SU-DHL-6 (cell line): ENCODE measurements around the gene KERA.

Source experiments
- H2AFZ ChIP-seq: fragments of 200-600 bp; sonication (generic); 2 replicates; pipeline ENCODE4 v1.6.1; 2014; ENCODE audit warnings: low read depth, mild to moderate bottlenecking, moderate library complexity, mixed read lengths, antibody characterized with exemption, low read length; ENCODE audit not compliant: severe bottlenecking
- H3F3A ChIP-seq: fragments of 200-600 bp; shearing (Covaris generic); 2 replicates; pipeline ENCODE4 v1.6.0; 2016; ENCODE audit warnings: antibody characterized with exemption, mild to moderate bottlenecking; ENCODE audit not compliant: insufficient read depth
- H3K27ac ChIP-seq: fragments of 200-600 bp; sonication (generic); 2 replicates; pipeline ENCODE4 v1.5.1; 2016; ENCODE audit warnings: low read depth, mild to moderate bottlenecking, low read length, moderate library complexity, mixed read lengths
- H3K27me3 ChIP-seq: fragments of 200-600 bp; sonication (generic), shearing (Covaris generic); 2 replicates; pipeline ENCODE4 v1.6.0; 2014; ENCODE audit warnings: mild to moderate bottlenecking, low read length
- H3K36me3 ChIP-seq: fragments of 200-600 bp; sonication (generic); 2 replicates; pipeline ENCODE4 v1.6.1; 2014; ENCODE audit warnings: mild to moderate bottlenecking, low read length, mixed read lengths
- H3K4me2 ChIP-seq: fragments of 300-600, 200-600 bp; shearing (Covaris generic), sonication (generic); 2 replicates; pipeline ENCODE4 v1.6.0; 2014; ENCODE audit warnings: low read length, low read depth, mild to moderate bottlenecking; ENCODE audit not compliant: poor library complexity, severe bottlenecking
- H3K4me3 ChIP-seq: fragments of 200-600 bp; sonication (generic); 2 replicates; pipeline ENCODE4 v1.5.1; 2014; ENCODE audit warnings: antibody characterized with exemption, low read length, mild to moderate bottlenecking, mixed read lengths; ENCODE audit not compliant: insufficient read depth, poor library complexity, severe bottlenecking
- H3K79me2 ChIP-seq: fragments of 200-600 bp; sonication (generic); 2 replicates; pipeline ENCODE4 v1.6.1; 2014; ENCODE audit warnings: mild to moderate bottlenecking, low read length, moderate library complexity; ENCODE audit not compliant: insufficient read depth
- H3K9ac ChIP-seq: fragments of 200-600 bp; sonication (generic); 2 replicates; pipeline ENCODE4 v1.7.0; 2014; ENCODE audit warnings: mild to moderate bottlenecking, low read length
- H3K9me2 ChIP-seq: fragments of 200-600 bp; sonication (generic); replicated peaks from 2 replicates; pipeline ENCODE4 v1.6.1; 2014; ENCODE audit warnings: low read length; ENCODE audit not compliant: insufficient read depth
- H3K9me3 ChIP-seq: fragments of 200-600 bp; sonication (generic); 2 replicates; pipeline ENCODE4 v1.6.1; 2014; ENCODE audit warnings: low read length, mixed read lengths; ENCODE audit not compliant: insufficient read depth
- H4K20me1 ChIP-seq: fragments of 200-600 bp; sonication (generic); 2 replicates; pipeline ENCODE4 v1.6.1; 2014; ENCODE audit warnings: low read depth, mild to moderate bottlenecking, antibody characterized with exemption, low read length, moderate library complexity, mixed read lengths
- EZH2phosphoT487 ChIP-seq: fragments of 200-600 bp; sonication (generic), shearing (Covaris generic); conservative IDR thresholded peaks from 2 replicates; pipeline ENCODE4 v1.6.1; 2018; ENCODE audit warnings: mild to moderate bottlenecking, antibody characterized with exemption, low read length, moderate library complexity, mixed read lengths
- TF ChIP-seq, protein P1 (sequence below): fragments of 200-600 bp; sonication (generic); IDR thresholded peaks from one replicate; pipeline ENCODE4 v1.5.1; 2017; ENCODE audit warnings: antibody characterized with exemption, mild to moderate bottlenecking, low read length, moderate library complexity; ENCODE audit not compliant: insufficient read depth, poor library complexity, severe bottlenecking

KERA gene

DNA sequence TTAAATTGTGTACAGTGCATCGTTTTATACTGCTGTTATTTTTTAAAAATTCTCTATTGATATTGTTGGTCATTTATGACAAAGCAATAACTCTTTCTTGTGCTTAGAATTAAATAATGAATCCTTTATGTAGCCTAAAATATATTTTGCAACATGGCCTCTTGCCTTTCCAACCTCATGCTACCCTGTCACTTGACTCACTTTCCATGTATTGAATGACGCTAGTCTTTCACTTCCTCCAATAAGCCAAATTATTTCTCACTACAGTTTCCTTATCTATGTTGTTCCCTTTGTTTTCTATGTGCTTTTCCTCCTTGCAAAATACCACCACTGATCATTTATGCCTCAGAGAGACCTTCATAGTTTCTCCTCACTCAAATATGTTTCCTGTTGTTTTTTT lies 36.7 kb downstream of the KERA start:
- no peak overlapping the region for H3K27ac ChIP-seq
- H3K9me2 ChIP-seq, result no peaks in the 10 kb centered on the region
- no peaks in the 10 kb centered on the region for H3K36me3 ChIP-seq
- no peak overlapping the region for H3K4me2 ChIP-seq
- H3K27me3 ChIP-seq, result no peaks in the 10 kb centered on the region
- H3K79me2 ChIP-seq, result no peaks in the 10 kb centered on the region
- H2AFZ ChIP-seq, result no peak overlapping the region
- H3K4me3 ChIP-seq, result no peak overlapping the region
- H3F3A ChIP-seq, result no peaks in the 10 kb centered on the region
- no peak for TF ChIP-seq EZH2phosphoT487
- TF ChIP-seq, protein P1, sequence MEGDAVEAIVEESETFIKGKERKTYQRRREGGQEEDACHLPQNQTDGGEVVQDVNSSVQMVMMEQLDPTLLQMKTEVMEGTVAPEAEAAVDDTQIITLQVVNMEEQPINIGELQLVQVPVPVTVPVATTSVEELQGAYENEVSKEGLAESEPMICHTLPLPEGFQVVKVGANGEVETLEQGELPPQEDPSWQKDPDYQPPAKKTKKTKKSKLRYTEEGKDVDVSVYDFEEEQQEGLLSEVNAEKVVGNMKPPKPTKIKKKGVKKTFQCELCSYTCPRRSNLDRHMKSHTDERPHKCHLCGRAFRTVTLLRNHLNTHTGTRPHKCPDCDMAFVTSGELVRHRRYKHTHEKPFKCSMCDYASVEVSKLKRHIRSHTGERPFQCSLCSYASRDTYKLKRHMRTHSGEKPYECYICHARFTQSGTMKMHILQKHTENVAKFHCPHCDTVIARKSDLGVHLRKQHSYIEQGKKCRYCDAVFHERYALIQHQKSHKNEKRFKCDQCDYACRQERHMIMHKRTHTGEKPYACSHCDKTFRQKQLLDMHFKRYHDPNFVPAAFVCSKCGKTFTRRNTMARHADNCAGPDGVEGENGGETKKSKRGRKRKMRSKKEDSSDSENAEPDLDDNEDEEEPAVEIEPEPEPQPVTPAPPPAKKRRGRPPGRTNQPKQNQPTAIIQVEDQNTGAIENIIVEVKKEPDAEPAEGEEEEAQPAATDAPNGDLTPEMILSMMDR, result no peak
- H4K20me1 ChIP-seq, result no peaks in the 10 kb centered on the region
- no peak overlapping the region for H3K9ac ChIP-seq
- H3K9me3 ChIP-seq, result no peaks in the 10 kb centered on the region

DNA sequence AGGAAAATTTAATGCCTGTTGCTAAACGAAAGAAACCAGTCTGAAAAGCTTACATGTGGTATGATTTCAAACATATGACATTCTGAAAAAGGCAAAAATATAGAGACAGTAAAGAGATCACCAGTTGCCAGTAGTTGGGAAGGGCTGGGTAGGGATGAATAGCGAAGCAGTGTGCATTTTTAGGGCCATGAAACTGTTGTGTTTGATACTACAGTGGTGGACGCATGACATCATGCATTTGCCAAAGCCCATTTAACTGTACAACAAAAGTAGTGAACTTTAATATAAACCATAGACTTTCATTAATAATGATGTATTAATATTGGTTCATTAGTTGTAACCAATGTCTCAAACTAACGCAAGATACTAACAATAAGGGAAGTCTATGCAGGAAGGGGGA lies 38.4 kb downstream of the KERA start:
- Histone ChIP-seq H3K9ac (no peak overlapping the region), H3K4me3 (no peak overlapping the region), H3K9me2 (no peaks in the 10 kb centered on the region), H3K4me2 (no peak overlapping the region), H3K27me3 (no peaks in the 10 kb centered on the region), H2AFZ (no peak overlapping the region), H3K27ac (no peak overlapping the region), H3F3A (no peaks in the 10 kb centered on the region), H4K20me1 (no peaks in the 10 kb centered on the region), H3K9me3 (no peaks in the 10 kb centered on the region), H3K79me2 (no peaks in the 10 kb centered on the region), H3K36me3 (no peaks in the 10 kb centered on the region)
- TF ChIP-seq, protein P1, result no peak
- TF ChIP-seq EZH2phosphoT487, result no peak

DNA sequence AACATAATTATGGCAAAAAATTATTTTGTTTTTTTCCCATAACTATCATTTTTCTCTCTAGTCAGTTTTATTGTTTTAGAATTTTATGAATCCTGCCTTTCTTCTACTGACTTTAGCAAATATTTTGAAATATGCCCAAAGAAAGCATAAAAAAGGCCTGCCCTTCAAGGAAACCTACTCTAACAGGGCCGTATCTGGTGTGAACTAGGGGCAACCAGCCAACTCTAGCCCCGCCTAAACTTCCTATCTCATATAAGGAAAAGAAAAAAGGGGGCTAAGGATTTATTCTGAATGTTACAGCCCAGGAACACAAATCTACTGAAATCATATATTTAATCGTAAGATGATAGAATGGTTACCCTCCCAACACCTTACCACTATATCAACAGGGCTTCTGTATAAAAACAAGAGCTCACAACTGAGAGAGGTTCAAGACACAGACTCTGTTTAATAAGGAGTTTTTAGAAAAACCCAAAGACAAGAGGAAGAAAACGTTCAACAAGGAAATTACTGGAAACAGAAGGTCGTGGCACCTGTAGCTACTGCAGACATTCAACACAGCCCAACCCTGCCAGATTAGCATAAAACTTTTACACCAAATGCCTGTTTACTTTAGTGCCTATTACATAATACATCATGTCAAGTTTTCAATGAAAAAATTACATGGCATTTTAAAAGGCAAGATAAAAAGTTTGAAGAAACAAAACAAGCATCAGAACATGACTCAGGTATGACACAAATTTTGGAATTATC lies 40.1 kb downstream of the KERA start:
- no peak overlapping the region for H3K27ac ChIP-seq
- H3K9me2 ChIP-seq, result no peaks in the 10 kb centered on the region
- no peak overlapping the region for H3K4me2 ChIP-seq
- no peak overlapping the region for H3K4me3 ChIP-seq
- no peak overlapping the region for H2AFZ ChIP-seq
- H4K20me1 ChIP-seq, result no peaks in the 10 kb centered on the region
- no peaks in the 10 kb centered on the region for H3F3A ChIP-seq
- no peak overlapping the region for H3K9ac ChIP-seq
- H3K36me3 ChIP-seq, result no peaks in the 10 kb centered on the region
- H3K79me2 ChIP-seq, result no peaks in the 10 kb centered on the region
- TF ChIP-seq, protein P1, result no peak
- TF ChIP-seq EZH2phosphoT487, result no peak
- no peaks in the 10 kb centered on the region for H3K9me3 ChIP-seq
- H3K27me3 ChIP-seq, result no peaks in the 10 kb centered on the region
